Neuronal stem cell (in vitro differentiated cells): ENCODE measurements around the gene SLC17A2. TPM values are rescaled to one million over a fixed set of nuclear protein-coding genes. Genes with fewer than 3 reads are reported as not detected.

Experiments
- DNase-seq: peaks from one replicate; pipeline ENCODE4 v3.0.0-alpha.2; 2013; ENCODE audit warnings: low spot score
- H2AFZ ChIP-seq: one replicate; pipeline ENCODE4 v1.6.1; 2013; ENCODE audit warnings: mild to moderate bottlenecking, low read length, inconsistent platforms
- H2AK5ac ChIP-seq: 2 replicates; pipeline ENCODE4 v1.6.1; 2013; ENCODE audit warnings: low read depth, mild to moderate bottlenecking, inconsistent platforms, low read length, moderate library complexity, mixed read lengths
- H2BK120ac ChIP-seq: 2 replicates; pipeline ENCODE4 v1.6.1; 2013; ENCODE audit warnings: low read depth, mild to moderate bottlenecking, inconsistent platforms, low read length, moderate library complexity, mixed read lengths
- H2BK12ac ChIP-seq: one replicate; pipeline ENCODE4 v1.6.1; 2013; ENCODE audit warnings: low read length, inconsistent platforms
- H2BK15ac ChIP-seq: 2 replicates; pipeline ENCODE4 v1.6.1; 2013; ENCODE audit warnings: mild to moderate bottlenecking, low read length, inconsistent platforms, mixed read lengths
- H2BK5ac ChIP-seq: one replicate; pipeline ENCODE4 v1.6.1; 2013; ENCODE audit warnings: inconsistent platforms, mild to moderate bottlenecking, low read length, moderate library complexity
- H3K14ac ChIP-seq: one replicate; pipeline ENCODE4 v1.6.1; 2013; ENCODE audit warnings: low read length, inconsistent platforms
- H3K18ac ChIP-seq: 2 replicates; pipeline ENCODE4 v1.6.1; 2013; ENCODE audit warnings: low read length, inconsistent platforms
- H3K23ac ChIP-seq: 2 replicates; pipeline ENCODE4 v1.6.1; 2013; ENCODE audit warnings: low read depth, mild to moderate bottlenecking, mixed read lengths, low read length, inconsistent platforms; ENCODE audit not compliant: poor library complexity
- H3K27ac ChIP-seq: replicated peaks from 3 replicates; pipeline ENCODE4 v1.5.1; 2013; ENCODE audit warnings: low read length, inconsistent platforms
- H3K27me3 ChIP-seq, 3 experiments: 2 replicates each; pipeline ENCODE4 v1.6.1; 2013; ENCODE audit warnings: low read length in 3 of 3, mild to moderate bottlenecking in 2 of 3, inconsistent platforms in 1 of 3, low read depth in 1 of 3, mixed read lengths in 1 of 3, moderate library complexity in 1 of 3; ENCODE audit not compliant: control insufficient read depth in 3 of 3, insufficient read depth in 3 of 3
- H3K36me3 ChIP-seq, 2 donors: replicated peaks in 1 of 2; 2 replicates each; pipeline ENCODE4 v1.6.1; 2013; ENCODE audit warnings: low read length in 2 of 2; ENCODE audit not compliant: control insufficient read depth in 2 of 2, insufficient read depth in 2 of 2
- H3K4ac ChIP-seq: 2 replicates; pipeline ENCODE4 v1.6.1; 2013; ENCODE audit warnings: inconsistent platforms, mild to moderate bottlenecking, low read length, moderate library complexity
- H3K4me1 ChIP-seq, 2 donors: 1 replicate in 1 of 2; 2 replicates in 1 of 2; pipeline ENCODE4 v1.6.1; 2013; ENCODE audit warnings: low read length in 2 of 2, low read depth in 1 of 2; ENCODE audit not compliant: control insufficient read depth in 2 of 2, insufficient read depth in 1 of 2
- H3K4me2 ChIP-seq: one replicate; pipeline ENCODE4 v1.6.1; 2013; ENCODE audit warnings: mild to moderate bottlenecking, low read length, inconsistent platforms; ENCODE audit not compliant: insufficient read depth, poor library complexity, severe bottlenecking
- H3K4me3 ChIP-seq, 2 donors: 2 replicates each; pipeline ENCODE4 v1.5.1; 2013; ENCODE audit warnings: low read length in 2 of 2, mild to moderate bottlenecking in 2 of 2, inconsistent platforms in 1 of 2, moderate library complexity in 1 of 2
- H3K79me1 ChIP-seq: one replicate; pipeline ENCODE4 v1.6.1; 2013; ENCODE audit warnings: low read depth, mild to moderate bottlenecking, inconsistent platforms, low read length, moderate library complexity
- H3K9ac ChIP-seq: one replicate; pipeline ENCODE4 v1.6.1; 2013; ENCODE audit warnings: mild to moderate bottlenecking, low read depth, low read length, inconsistent platforms; ENCODE audit not compliant: poor library complexity
- H3K9me3 ChIP-seq, 2 donors: replicated peaks in 1 of 2; 2 replicates each; pipeline versions ENCODE3 to v1.6.1; 2013; ENCODE audit warnings: low read length in 2 of 2, mild to moderate bottlenecking in 2 of 2, inconsistent platforms in 1 of 2, low read depth in 1 of 2, mixed read lengths in 1 of 2, moderate library complexity in 1 of 2; ENCODE audit not compliant: control insufficient read depth in 2 of 2, insufficient read depth in 1 of 2
- H4K8ac ChIP-seq: one replicate; pipeline ENCODE4 v1.6.1; 2013; ENCODE audit warnings: low read depth, mild to moderate bottlenecking, inconsistent platforms, low read length, moderate library complexity
- H4K91ac ChIP-seq: one replicate; pipeline ENCODE4 v1.6.1; 2013; ENCODE audit warnings: low read length, low read depth, mild to moderate bottlenecking, inconsistent platforms; ENCODE audit not compliant: poor library complexity
- whole genome bisulfite sequencing, 2 donors: extraction: QIAGEN DNeasy Blood & Tissue Kit; methylation state at CpG; one replicate each; pipeline ENCODE4 v1.1.7; 2013; ENCODE audit warnings: missing lambda C conversion rate in 2 of 2, mixed read lengths in 1 of 2; ENCODE audit not compliant: insufficient read length in 2 of 2, insufficient replicate concordance in 1 of 2; ENCODE audit errors: extremely low coverage in 2 of 2; 5-methylcytosine and 5-hydroxymethylcytosine counted together
- polyA plus RNA-seq, 2 experiments: library from polyadenylated mRNA; stranded (reverse); fragments of 200-250 nt; gene quantifications; one replicate each; pipeline ENCODE4 v1.2.3, GENCODE V29; 2013

Gene SLC17A2
- polyA plus RNA-seq (2013, experiment 1 of 2), result not detected
- polyA plus RNA-seq (2013, experiment 2 of 2), result not detected

- no peak within 1 kb of the TSS for H3K23ac ChIP-seq
- no CpG with 5 or more reads among the region's 9 CpGs for WGBS, 2 donors
Measured at GRCh38 chr6:25930532-25931410, at the start of gene SLC17A2. TSS of gene SLC17A2 (minus strand) at chr6:25930691. CDS start at chr6:25925796, 4,895 bp downstream.

GRCh38 chr6:25975923-25976560 lies 45.6 kb upstream of the SLC17A2 start:
- Histone ChIP-seq H3K9me3 (no peaks in the 10 kb centered on the region), H3K4me2 (no peak overlapping the region), H3K4me3 (no peak overlapping the region), H3K14ac (no peak overlapping the region), H2BK120ac (no peak overlapping the region), H3K27me3 (no peaks in the 10 kb centered on the region), H2BK5ac (no peak overlapping the region), H3K27ac (no peak overlapping the region), H3K9ac (no peak overlapping the region), H4K91ac (no peak overlapping the region), H3K4ac (no peak overlapping the region), H4K8ac (no peak overlapping the region), H3K79me1 (no peaks in the 10 kb centered on the region), H3K23ac (no peak overlapping the region), H2BK12ac (no peak overlapping the region), H2AK5ac (no peak overlapping the region), H3K36me3 (no peaks in the 10 kb centered on the region), H3K18ac (no peak overlapping the region), H2BK15ac (no peak overlapping the region), H2AFZ (no peak overlapping the region), H3K4me1 (peaks cover under 1 to 2% of the 10 kb centered on the region in 2 donors)
- DNase-seq, result no peak
- WGBS, 2 donors, result no CpG with 5 or more reads among the region's 5 CpGs

More at GRCh38 chr6:25930532-25931410, at the start of gene SLC17A2:
- Histone ChIP-seq H3K4me2 (no peak within 1 kb of the TSS), H3K9me3 (no peaks in the 10 kb centered on the region), H2BK120ac (no peak within 1 kb of the TSS), H2BK15ac (no peak within 1 kb of the TSS), H2AFZ (no peak within 1 kb of the TSS), H3K4me1 (no peaks in the 10 kb centered on the region), H3K18ac (no peak within 1 kb of the TSS), H4K91ac (no peak within 1 kb of the TSS), H3K36me3 (no peaks in the 10 kb centered on the region), H3K4ac (no peak within 1 kb of the TSS), H3K14ac (no peak within 1 kb of the TSS), H3K9ac (no peak within 1 kb of the TSS), H3K27me3 (no peaks in the 10 kb centered on the region), H4K8ac (no peak within 1 kb of the TSS), H3K79me1 (no peaks in the 10 kb centered on the region), H3K4me3 (no peak within 1 kb of the TSS), H3K27ac (no peak within 1 kb of the TSS), H2BK12ac (no peak within 1 kb of the TSS), H2AK5ac (no peak within 1 kb of the TSS), H2BK5ac (no peak within 1 kb of the TSS)
- no peak for DNase-seq

- no peak overlapping the region for H2AFZ ChIP-seq
- no peak overlapping the region for H3K4me3 ChIP-seq
- H2BK15ac ChIP-seq, result no peak overlapping the region
- H3K9ac ChIP-seq, result no peak overlapping the region
- no peak overlapping the region for H2AK5ac ChIP-seq
- no peak overlapping the region for H3K18ac ChIP-seq
- no peak for DNase-seq
- no peak overlapping the region for H2BK120ac ChIP-seq
- H3K79me1 ChIP-seq, result no peaks in the 10 kb centered on the region
- H3K14ac ChIP-seq, result no peak overlapping the region
- H3K4me2 ChIP-seq, result no peak overlapping the region
- no peak overlapping the region for H4K8ac ChIP-seq
- no peak overlapping the region for H4K91ac ChIP-seq
- no CpG with 5 or more reads among the region's 2 CpGs for WGBS, 2 donors
- no peak overlapping the region for H3K23ac ChIP-seq
- no peak overlapping the region for H2BK12ac ChIP-seq
- no peaks in the 10 kb centered on the region for H3K9me3 ChIP-seq
- H3K4me1 ChIP-seq, result peaks cover 0 to 3% of the 10 kb centered on the region in 2 donors
- no peaks in the 10 kb centered on the region for H3K27me3 ChIP-seq
- no peak overlapping the region for H2BK5ac ChIP-seq
- no peaks in the 10 kb centered on the region for H3K36me3 ChIP-seq
- H3K27ac ChIP-seq, result no peak overlapping the region
- H3K4ac ChIP-seq, result no peak overlapping the region
Measured at GRCh38 chr6:25973923-25974555, 43.5 kb upstream of the SLC17A2 start.

- Histone ChIP-seq H3K23ac (no peak overlapping the region), H3K4me1 (peaks cover 0 to 3% of the 10 kb centered on the region in 2 donors), H3K4me2 (no peak overlapping the region), H2BK120ac (no peak overlapping the region), H2AFZ (no peak overlapping the region), H2AK5ac (no peak overlapping the region), H4K91ac (no peak overlapping the region), H2BK5ac (no peak overlapping the region), H2BK12ac (no peak overlapping the region), H3K27ac (no peak overlapping the region), H3K79me1 (no peaks in the 10 kb centered on the region), H3K9me3 (no peaks in the 10 kb centered on the region), H3K4ac (no peak overlapping the region), H3K14ac (no peak overlapping the region), H4K8ac (no peak overlapping the region), H3K9ac (no peak overlapping the region), H2BK15ac (no peak overlapping the region), H3K27me3 (no peaks in the 10 kb centered on the region), H3K36me3 (no peaks in the 10 kb centered on the region), H3K4me3 (no peak overlapping the region), H3K18ac (no peak overlapping the region)
- WGBS, 2 donors, result no CpG with 5 or more reads among the region's 5 CpGs
- no peak for DNase-seq
Measured at GRCh38 chr6:25972902-25973301, 42.4 kb upstream of the SLC17A2 start.
